Measurements from ENCODE around the gene ARHGEF18. TPM values are rescaled to one million over a fixed set of nuclear protein-coding genes. Genes with fewer than 3 reads are reported as not detected.

Gene ARHGEF18
- total RNA-seq, 4 donors from 2014 or later = 19.9 to 58.5 (median 31.9) TPM

DNA sequence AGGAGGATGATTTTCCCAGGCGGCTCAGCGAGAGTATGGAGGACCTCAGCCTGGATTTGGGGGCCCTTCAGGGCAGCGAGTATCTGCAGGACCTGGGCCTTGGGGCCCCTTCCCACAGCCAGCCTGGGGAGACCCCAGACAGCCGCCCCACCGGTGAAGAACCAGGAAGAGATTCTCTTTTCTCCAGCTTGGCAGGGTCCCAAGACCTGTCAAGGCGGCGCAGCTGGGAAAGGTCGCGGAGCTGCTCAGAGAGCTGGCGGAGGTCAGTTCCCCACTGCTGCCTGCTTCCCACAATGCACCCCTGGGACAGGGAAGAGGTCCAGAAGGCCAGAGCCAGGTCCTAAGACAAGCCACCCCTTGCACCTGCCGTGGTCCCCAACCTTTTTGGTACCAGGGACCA is 24.1 kb downstream of the ARHGEF18 start:
- no peaks in the 10 kb centered on the region for H3K27me3 ChIP-seq
- no peak for DNase-seq (ENCODE audit: low spot score in 2 of 2)
- TF ChIP-seq EP300 (IDR thresholded peaks at IDR 0.05) = no peak
- TF ChIP-seq POLR2A (IDR thresholded peaks at IDR 0.05) = no peak
- no peak for TF ChIP-seq CTCF (IDR thresholded peaks at IDR 0.05)
- WGBS, 2 donors = 79 to 84% methylated on average over 10 to 11 of the region's 11 CpGs
- H3K9me3 ChIP-seq = no peaks in the 10 kb centered on the region
- no peak overlapping the region for H3K4me3 ChIP-seq
- H3K36me3 ChIP-seq = peaks cover 0 to 4% (median 0%) of the 10 kb centered on the region in 3 donors
- no peak overlapping the region for H3K27ac ChIP-seq
- H3K4me1 ChIP-seq = no peaks in the 10 kb centered on the region

GRCh38 chr19:7373862-7374261 is 25.1 kb downstream of the ARHGEF18 start:
- no peak overlapping the region for H3K4me3 ChIP-seq
- H3K4me1 ChIP-seq = no peaks in the 10 kb centered on the region
- 82 to 87% methylated on average over 6 of the region's 6 CpGs for WGBS, 2 donors
- no peaks in the 10 kb centered on the region for H3K9me3 ChIP-seq
- DNase-seq (ENCODE audit: low spot score in 2 of 2) = no peak
- no peaks in the 10 kb centered on the region for H3K27me3 ChIP-seq
- H3K27ac ChIP-seq = no peak overlapping the region
- peaks cover 0 to 4% (median 0%) of the 10 kb centered on the region in 3 donors for H3K36me3 ChIP-seq
- TF ChIP-seq CTCF (IDR thresholded peaks at IDR 0.05) (no peak), EP300 (IDR thresholded peaks at IDR 0.05) (no peak), POLR2A (IDR thresholded peaks at IDR 0.05) (no peak)

DNA sequence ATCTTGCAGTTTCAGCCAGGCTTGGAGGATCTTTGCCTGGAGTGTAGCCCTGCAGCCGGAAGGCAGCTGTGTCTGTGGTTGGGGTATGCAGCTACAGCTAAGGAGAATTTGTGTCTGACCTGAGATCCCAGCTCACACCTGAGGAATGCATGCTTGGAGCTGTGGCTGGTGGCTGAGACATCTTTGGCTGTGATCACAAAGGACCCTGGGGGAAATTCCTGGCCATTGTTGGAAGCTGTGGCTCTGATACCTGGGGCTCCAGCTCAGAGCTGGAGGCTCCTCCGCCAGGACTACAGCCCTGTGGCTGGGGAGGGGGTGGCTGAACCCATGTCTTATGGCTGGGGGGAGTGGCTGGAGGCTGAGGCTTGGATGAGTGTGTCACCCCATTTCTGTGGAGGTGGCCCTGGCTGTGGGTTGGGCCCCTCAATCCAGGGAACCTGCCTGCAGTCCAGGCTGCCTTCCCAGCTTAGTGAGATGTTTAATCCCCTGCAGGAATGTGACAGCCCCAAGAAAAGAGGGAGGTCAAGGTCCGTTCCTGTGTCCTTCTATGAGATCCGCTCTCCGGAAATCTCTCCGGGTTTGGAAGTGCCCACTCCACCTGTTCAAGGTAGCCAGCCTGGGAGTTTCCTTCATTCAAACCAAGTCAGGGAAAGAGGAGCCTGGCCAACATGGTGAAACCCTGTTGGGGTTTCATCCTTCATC is 27.6 kb downstream of the ARHGEF18 start:
- DNase-seq (ENCODE audit: low spot score in 2 of 2) = no peak
- H3K4me3 ChIP-seq = no peak overlapping the region
- TF ChIP-seq CTCF (IDR thresholded peaks at IDR 0.05) (no peak), EP300 (IDR thresholded peaks at IDR 0.05) (no peak), POLR2A (IDR thresholded peaks at IDR 0.05) (no peak)
- no peaks in the 10 kb centered on the region for H3K27me3 ChIP-seq
- H3K4me1 ChIP-seq = no peaks in the 10 kb centered on the region
- 83 to 87% methylated on average over 6 of the region's 6 CpGs for WGBS, 2 donors
- peaks cover 0 to 4% (median 0%) of the 10 kb centered on the region in 3 donors for H3K36me3 ChIP-seq
- no peaks in the 10 kb centered on the region for H3K9me3 ChIP-seq
- H3K27ac ChIP-seq = no peak overlapping the region

DNA sequence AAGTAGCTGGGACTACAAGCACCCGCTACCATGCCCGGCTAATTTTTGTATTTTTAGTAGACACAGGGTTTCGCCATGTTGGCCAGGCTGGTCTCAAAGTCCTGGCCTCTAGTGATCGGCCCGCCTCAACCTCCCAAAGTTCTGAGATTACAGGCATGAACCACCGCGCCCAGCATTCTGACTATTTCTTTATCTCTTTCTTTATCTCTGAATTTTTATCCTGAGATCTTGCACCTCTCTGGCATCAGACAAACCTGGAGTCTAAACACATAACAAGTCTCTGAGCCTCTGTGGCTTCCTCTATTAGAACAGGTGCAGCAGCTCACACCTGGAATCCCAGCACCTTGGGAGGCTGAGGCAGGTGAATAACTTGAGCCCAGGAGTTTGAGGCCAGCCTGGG is 28.5 kb downstream of the ARHGEF18 start:
- Histone ChIP-seq H3K9me3 (no peaks in the 10 kb centered on the region), H3K27ac (no peak overlapping the region), H3K27me3 (no peaks in the 10 kb centered on the region), H3K4me3 (no peak overlapping the region), H3K4me1 (no peaks in the 10 kb centered on the region), H3K36me3 (no peaks in the 10 kb centered on the region)
- TF ChIP-seq CTCF (IDR thresholded peaks at IDR 0.05) (no peak), POLR2A (IDR thresholded peaks at IDR 0.05) (no peak), EP300 (IDR thresholded peaks at IDR 0.05) (no peak)
- DNase-seq (ENCODE audit: low spot score in 2 of 2) = no peak
- WGBS, 2 donors = 95 to 96% methylated on average over 7 of the region's 7 CpGs

GRCh38 chr19:7381073-7381390 is 32.3 kb downstream of the ARHGEF18 start:
- no peak for TF ChIP-seq POLR2A (IDR thresholded peaks at IDR 0.05)
- no peak for TF ChIP-seq CTCF (IDR thresholded peaks at IDR 0.05)
- no peak for TF ChIP-seq EP300 (IDR thresholded peaks at IDR 0.05)
- no peak overlapping the region for H3K4me3 ChIP-seq
- no peaks in the 10 kb centered on the region for H3K9me3 ChIP-seq
- 85 to 86% methylated on average over 7 of the region's 7 CpGs for WGBS, 2 donors
- DNase-seq (ENCODE audit: low spot score in 2 of 2) = no peak
- peaks cover 0 to 9% (median 0%) of the 10 kb centered on the region in 3 donors for H3K36me3 ChIP-seq
- H3K4me1 ChIP-seq = no peaks in the 10 kb centered on the region
- H3K27ac ChIP-seq = no peak overlapping the region
- H3K27me3 ChIP-seq = no peaks in the 10 kb centered on the region
